T-helper 1 cell treated with Interleukin-12 subunit alpha and Interleukin-12 subunit beta and Interleukin-4 antibody, amounts not matched to agents 30 μg/mL and 1 μg/mL, for 36 hours (primary cell): ENCODE measurements around the gene EMC8.
A peak's percentile ranks its signal among the peaks of the same experiment; 100 is the strongest.
"Not testable (repeated sequence)": the region's sequence is repeated elsewhere in the genome, so short reads cannot be mapped to it uniquely, and the experiment has no call there.

Experiments
- H3K27ac Mint-ChIP-seq: one replicate; pipeline ENCODE4 v1.8.0; 2021; ENCODE audit warnings: mild to moderate bottlenecking, mixed read lengths
- H3K27me3 Mint-ChIP-seq: one replicate; pipeline ENCODE4 v1.8.0; 2021; ENCODE audit warnings: low read depth, mixed read lengths
- H3K36me3 Mint-ChIP-seq: one replicate; pipeline ENCODE4 v1.8.0; 2021; ENCODE audit warnings: low read depth, mixed read lengths
- H3K4me1 Mint-ChIP-seq: one replicate; pipeline ENCODE4 v1.8.0; 2021; ENCODE audit warnings: low read depth, mixed read lengths
- H3K4me3 Mint-ChIP-seq: one replicate; pipeline ENCODE4 v1.8.0; 2021; ENCODE audit warnings: mild to moderate bottlenecking, moderate library complexity, mixed read lengths
- H3K9me3 Mint-ChIP-seq: one replicate; pipeline ENCODE4 v1.8.0; 2021; ENCODE audit warnings: mixed read lengths

Gene EMC8

GRCh38 chr16:85812031-85812807 is 12.9 kb upstream of the EMC8 start:
- Mint-ChIP-seq H3K27ac (no peak overlapping the region), H3K36me3 (no peaks in the 10 kb centered on the region), H3K9me3 (no peaks in the 10 kb centered on the region), H3K4me3 (no peak overlapping the region), H3K27me3 (peaks cover 15% of the 10 kb centered on the region), H3K4me1 (no peaks in the 10 kb centered on the region)

- Mint-ChIP-seq H3K9me3 (no peaks in the 10 kb centered on the region), H3K4me3 (no peak overlapping the region), H3K4me1 (no peaks in the 10 kb centered on the region), H3K27me3 (peaks cover 15% of the 10 kb centered on the region), H3K27ac (no peak overlapping the region), H3K36me3 (peaks cover 8% of the 10 kb centered on the region)
These were observed 11.4 kb upstream of the EMC8 start for GRCh38 chr16:85810742-85811115.

- H3K27me3 Mint-ChIP-seq: peaks cover 15% of the 10 kb centered on the region
- H3K36me3 Mint-ChIP-seq: peaks cover 12% of the 10 kb centered on the region
- H3K4me1 Mint-ChIP-seq: peaks cover 3% of the 10 kb centered on the region
- H3K4me3 Mint-ChIP-seq: no peak overlapping the region
- H3K27ac Mint-ChIP-seq: no peak overlapping the region
- H3K9me3 Mint-ChIP-seq: no peaks in the 10 kb centered on the region
These were observed 10.9 kb upstream of the EMC8 start for GRCh38 chr16:85810097-85810741.

- Mint-ChIP-seq H3K27ac (no peak overlapping the region), H3K4me1 (peaks cover 3% of the 10 kb centered on the region), H3K4me3 (no peak overlapping the region), H3K9me3 (no peaks in the 10 kb centered on the region), H3K27me3 (peaks cover 15% of the 10 kb centered on the region), H3K36me3 (peaks cover 17% of the 10 kb centered on the region)
These were observed 10.3 kb upstream of the EMC8 start for GRCh38 chr16:85809645-85810044.

GRCh38 chr16:85808926-85809325 is 9.6 kb upstream of the EMC8 start:
- Mint-ChIP-seq H3K9me3 (no peaks in the 10 kb centered on the region), H3K4me1 (peaks cover 3% of the 10 kb centered on the region), H3K27ac (no peak overlapping the region), H3K36me3 (peaks cover 20% of the 10 kb centered on the region), H3K27me3 (peaks cover 15% of the 10 kb centered on the region), H3K4me3 (no peak overlapping the region)

GRCh38 chr16:85808104-85808503 is 8.8 kb upstream of the EMC8 start:
- peaks cover 15% of the 10 kb centered on the region for H3K27me3 Mint-ChIP-seq
- H3K36me3 Mint-ChIP-seq: peaks cover 25% of the 10 kb centered on the region
- not testable (repeated sequence) for H3K27ac Mint-ChIP-seq, H3K4me3 Mint-ChIP-seq, H3K9me3 Mint-ChIP-seq, H3K4me1 Mint-ChIP-seq

GRCh38 chr16:85807340-85807739 is 8.0 kb upstream of the EMC8 start:
- not testable (repeated sequence) for H3K27ac Mint-ChIP-seq, H3K9me3 Mint-ChIP-seq, H3K4me1 Mint-ChIP-seq, H3K4me3 Mint-ChIP-seq
- H3K36me3 Mint-ChIP-seq: peaks cover 32% of the 10 kb centered on the region
- H3K27me3 Mint-ChIP-seq: peaks cover 11% of the 10 kb centered on the region

- H3K4me1 Mint-ChIP-seq: peaks cover 13% of the 10 kb centered on the region
- no peak overlapping the region for H3K27ac Mint-ChIP-seq
- H3K27me3 Mint-ChIP-seq: peaks cover 3% of the 10 kb centered on the region
- H3K36me3 Mint-ChIP-seq: peaks cover 39% of the 10 kb centered on the region
- no peak overlapping the region for H3K4me3 Mint-ChIP-seq
- no peaks in the 10 kb centered on the region for H3K9me3 Mint-ChIP-seq
These were observed 7.2 kb upstream of the EMC8 start for GRCh38 chr16:85806539-85806938.

- Mint-ChIP-seq H3K4me1 (peaks cover 20% of the 10 kb centered on the region), H3K27me3 (no peaks in the 10 kb centered on the region), H3K27ac (no peak overlapping the region), H3K4me3 (no peak overlapping the region), H3K36me3 (peaks cover 43% of the 10 kb centered on the region), H3K9me3 (no peaks in the 10 kb centered on the region)
These were observed 6.2 kb upstream of the EMC8 start for GRCh38 chr16:85805442-85806045.

- Mint-ChIP-seq H3K36me3 (peaks cover 43% of the 10 kb centered on the region), H3K27ac (no peak overlapping the region), H3K9me3 (no peaks in the 10 kb centered on the region), H3K4me3 (no peak overlapping the region), H3K27me3 (no peaks in the 10 kb centered on the region), H3K4me1 (peaks cover 24% of the 10 kb centered on the region)
These were observed 4.2 kb upstream of the EMC8 start for GRCh38 chr16:85803570-85803969.

- H3K9me3 Mint-ChIP-seq: no peaks in the 10 kb centered on the region
- peaks cover 37% of the 10 kb centered on the region for H3K4me1 Mint-ChIP-seq
- no peaks in the 10 kb centered on the region for H3K27me3 Mint-ChIP-seq
- H3K4me3 Mint-ChIP-seq: peak overlapping the region; percentile 88
- peak overlapping the region; percentile 88 for H3K27ac Mint-ChIP-seq
- H3K36me3 Mint-ChIP-seq: peaks cover 43% of the 10 kb centered on the region
These were observed 951 bp upstream of the EMC8 start for GRCh38 chr16:85800321-85800669.

GRCh38 chr16:85798901-85799496 is 345 bp downstream of the EMC8 start:
- Mint-ChIP-seq H3K27me3 (no peaks in the 10 kb centered on the region), H3K4me1 (peaks cover 37% of the 10 kb centered on the region), H3K36me3 (peaks cover 37% of the 10 kb centered on the region), H3K27ac (peak overlapping the region; percentile 83), H3K4me3 (peak overlapping the region; percentile 88), H3K9me3 (no peaks in the 10 kb centered on the region)

- Mint-ChIP-seq H3K9me3 (no peaks in the 10 kb centered on the region), H3K27me3 (no peaks in the 10 kb centered on the region), H3K36me3 (peaks cover 34% of the 10 kb centered on the region), H3K4me3 (peak overlapping the region; percentile 88), H3K27ac (peak overlapping the region; percentile 83), H3K4me1 (peaks cover 36% of the 10 kb centered on the region)
These were observed 1.0 kb downstream of the EMC8 start for GRCh38 chr16:85798283-85798776.

GRCh38 chr16:85796599-85796998 is 2.7 kb downstream of the EMC8 start:
- H3K27me3 Mint-ChIP-seq: no peaks in the 10 kb centered on the region
- H3K27ac Mint-ChIP-seq: peak overlapping the region; percentile 14
- H3K9me3 Mint-ChIP-seq: no peaks in the 10 kb centered on the region
- H3K36me3 Mint-ChIP-seq: peaks cover 35% of the 10 kb centered on the region
- H3K4me1 Mint-ChIP-seq: peaks cover 27% of the 10 kb centered on the region
- H3K4me3 Mint-ChIP-seq: no peak overlapping the region
